Left lobe of liver (tissue), 2 donors: ENCODE data around the gene WNT6. TPM values are rescaled to one million over a fixed set of nuclear protein-coding genes. Genes with fewer than 3 reads are reported as not detected.

Experiments used
- ATAC-seq: fragments of 200-7000 bp; cut with Tn5 transposase; one replicate; pipeline ENCODE4 v1.9.1; 2020; ENCODE audit warnings: mild to moderate bottlenecking, moderate library complexity
- DNase-seq: peaks from one replicate; pipeline ENCODE4 v3.0.0-alpha.2; 2020; ENCODE audit warnings: low spot score
- total RNA-seq: library from RNA; stranded (reverse); gene quantifications from one replicate; pipeline ENCODE4 v1.2.1, GENCODE V29; 2021
- donor health status: DM: no; HTN: no; CAD: no; lungs with moderate emphysema.
- donor health status: DM: no; HTN: yes; CAD: no.

The WNT6 gene
- total RNA-seq, 1 donor from 2014 or later = 0.28 TPM

DNA sequence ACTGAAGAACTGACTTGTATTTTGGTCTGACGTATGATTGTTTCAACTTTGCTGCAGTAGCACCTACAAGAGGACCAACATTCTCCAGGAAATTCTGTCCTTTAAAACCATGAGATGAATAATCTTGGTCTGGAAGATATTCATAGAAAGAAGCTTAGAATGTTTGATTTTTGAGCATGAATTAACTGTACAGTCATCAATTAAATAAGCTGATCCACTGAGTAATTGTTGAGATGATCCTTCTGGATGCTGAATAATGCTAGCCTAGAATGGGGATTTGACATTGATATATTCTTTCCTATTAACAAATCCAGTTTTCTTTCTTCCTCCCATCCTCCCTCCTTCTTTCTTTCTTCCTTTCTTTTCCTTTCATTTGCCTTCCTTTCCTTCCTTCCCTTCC, 60.9 kb downstream of the WNT6 start:
- ATAC-seq (no peak), DNase-seq (no peak)

Other genes with a start within 250 kb of the WNT6 start
- 9.8 TPM for gene ZNF142, start 200.2 kb upstream of the WNT6 start, total RNA-seq
- 38.7 TPM for gene BCS1L, start 200.1 kb upstream of the WNT6 start, total RNA-seq
- gene RNF25, start 187.8 kb upstream of the WNT6 start, total RNA-seq = 9.0 TPM
- gene STK36, start 187.7 kb upstream of the WNT6 start, total RNA-seq = 16.0 TPM
- 7.4 TPM for gene TTLL4, start 149.0 kb upstream of the WNT6 start, total RNA-seq
- gene CYP27A1, start 77.7 kb upstream of the WNT6 start, total RNA-seq = 263 TPM
- gene PRKAG3, start 28.0 kb upstream of the WNT6 start, total RNA-seq = not detected
- not detected for gene WNT10A, start 21.0 kb downstream of the WNT6 start, total RNA-seq
- not detected for gene CDK5R2, start 99.9 kb downstream of the WNT6 start, total RNA-seq
- gene FEV, start 125.4 kb downstream of the WNT6 start, total RNA-seq = not detected
- not detected for gene CRYBA2, start 133.6 kb downstream of the WNT6 start, total RNA-seq
- 0.05 TPM for gene CFAP65, start 181.7 kb downstream of the WNT6 start, total RNA-seq
- gene IHH, start 201.1 kb downstream of the WNT6 start, total RNA-seq = 4.9 TPM